HG03039 (cell line): ENCODE measurements around the gene RFTN1.
"Not testable (repeated sequence)": the region's sequence is repeated elsewhere in the genome, so short reads cannot be mapped to it uniquely, and the experiment has no call there.

Source experiments
- ATAC-seq: cut with Tn5 transposase; IDR thresholded peaks from one replicate; pipeline ENCODE4 v1.9.1; 2021; ENCODE audit warnings: mild to moderate bottlenecking, moderate library complexity; ENCODE audit not compliant: unreplicated experiment

RFTN1 gene

GRCh38 chr3:16489326-16490061, 24.0 kb downstream of the RFTN1 start:
- not testable (repeated sequence) for ATAC-seq

- ATAC-seq = no peak
Measured at GRCh38 chr3:16488637-16489036, 24.9 kb downstream of the RFTN1 start.

- ATAC-seq = no peak
Measured at GRCh38 chr3:16487511-16488175, 25.9 kb downstream of the RFTN1 start.

- no peak for ATAC-seq
Measured at GRCh38 chr3:16486951-16487480, 26.5 kb downstream of the RFTN1 start.

- ATAC-seq = no peak
Measured at GRCh38 chr3:16486201-16486600, 27.3 kb downstream of the RFTN1 start.

- ATAC-seq = no peak
Measured at GRCh38 chr3:16485395-16485992, 28.0 kb downstream of the RFTN1 start.

GRCh38 chr3:16484984-16485383, 28.5 kb downstream of the RFTN1 start:
- no peak for ATAC-seq

GRCh38 chr3:16484216-16484615, 29.3 kb downstream of the RFTN1 start:
- ATAC-seq = no peak

GRCh38 chr3:16482770-16483531, 30.5 kb downstream of the RFTN1 start:
- ATAC-seq = peak; percentile 72

- no peak for ATAC-seq
Measured at GRCh38 chr3:16482194-16482769, 31.2 kb downstream of the RFTN1 start.

GRCh38 chr3:16481546-16481897, 32.0 kb downstream of the RFTN1 start:
- no peak for ATAC-seq

- ATAC-seq = no peak
Measured at GRCh38 chr3:16480861-16481545, 32.5 kb downstream of the RFTN1 start.

- ATAC-seq = no peak
Measured at GRCh38 chr3:16478516-16478915, 35.0 kb downstream of the RFTN1 start.

GRCh38 chr3:16477521-16477920, 36.0 kb downstream of the RFTN1 start:
- ATAC-seq = no peak

GRCh38 chr3:16477056-16477455, 36.4 kb downstream of the RFTN1 start:
- ATAC-seq = no peak

GRCh38 chr3:16476636-16477035, 36.9 kb downstream of the RFTN1 start:
- ATAC-seq = no peak

GRCh38 chr3:16475766-16476165, 37.7 kb downstream of the RFTN1 start:
- no peak for ATAC-seq

- no peak for ATAC-seq
Measured at GRCh38 chr3:16474920-16475319, 38.6 kb downstream of the RFTN1 start.

- ATAC-seq = no peak
Measured at GRCh38 chr3:16474216-16474615, 39.3 kb downstream of the RFTN1 start.

- no peak for ATAC-seq
Measured at GRCh38 chr3:16472593-16472992, 40.9 kb downstream of the RFTN1 start.
